Stimulated activated CD8-positive, alpha-beta memory T cell treated with anti-CD3 and anti-CD28 coated beads, Interleukin-4, amount 100 ng/mL, for 1 hour (primary cell): ENCODE measurements around the gene ATP8B4.

Experiments used
- DNase-seq, 2 donors: peaks; one replicate each; pipeline ENCODE4 v3.0.0-alpha.2; 2020; ENCODE audit warnings: low read depth in 2 of 2, low spot score in 1 of 2

The ATP8B4 gene

GRCh38 chr15:49901321-49901720, 217.7 kb downstream of the ATP8B4 start:
- DNase-seq, result no peak

- no peak for DNase-seq
Observed at GRCh38 chr15:49900903-49901235, 218.2 kb downstream of the ATP8B4 start.

- no peak for DNase-seq
Observed at GRCh38 chr15:49900006-49900902, 218.8 kb downstream of the ATP8B4 start.

- no peak for DNase-seq
Observed at GRCh38 chr15:49898575-49899283, 220.3 kb downstream of the ATP8B4 start.

GRCh38 chr15:49898097-49898496, 220.9 kb downstream of the ATP8B4 start:
- DNase-seq, result no peak

- no peak for DNase-seq
Observed at GRCh38 chr15:49895347-49896223, 223.4 kb downstream of the ATP8B4 start.

GRCh38 chr15:49890689-49891088, 228.3 kb downstream of the ATP8B4 start:
- DNase-seq, result no peak

GRCh38 chr15:49889536-49889935, 229.5 kb downstream of the ATP8B4 start:
- DNase-seq, result no peak

GRCh38 chr15:49888734-49889133, 230.3 kb downstream of the ATP8B4 start:
- no peak for DNase-seq

- DNase-seq, result no peak
Observed at GRCh38 chr15:49888323-49888693, 230.7 kb downstream of the ATP8B4 start.

GRCh38 chr15:49887659-49888322, 231.2 kb downstream of the ATP8B4 start:
- no peak for DNase-seq

- DNase-seq, result no peak
Observed at GRCh38 chr15:49883121-49883520, 235.9 kb downstream of the ATP8B4 start.

- DNase-seq, result no peak
Observed at GRCh38 chr15:49881866-49882265, 237.2 kb downstream of the ATP8B4 start.

- no peak for DNase-seq
Observed at GRCh38 chr15:49881433-49881832, 237.6 kb downstream of the ATP8B4 start.

GRCh38 chr15:49877873-49878521, 241.0 kb downstream of the ATP8B4 start:
- DNase-seq, result no peak

- no peak for DNase-seq
Observed at GRCh38 chr15:49877117-49877872, 241.7 kb downstream of the ATP8B4 start.

- DNase-seq, result no peak
Observed at GRCh38 chr15:49876401-49877038, 242.5 kb downstream of the ATP8B4 start.

GRCh38 chr15:49875392-49875791, 243.6 kb downstream of the ATP8B4 start:
- DNase-seq, result no peak

- DNase-seq, result no peak
Observed at GRCh38 chr15:49870472-49870871, 248.6 kb downstream of the ATP8B4 start.
